Midbrain (tissue), 1 donor: ENCODE results near the gene EPHA3.

Source experiments
- DNase-seq: peaks from one replicate; lab custom pipeline; 2025; lab: John Stamatoyannopoulos, UW

The EPHA3 gene

DNA sequence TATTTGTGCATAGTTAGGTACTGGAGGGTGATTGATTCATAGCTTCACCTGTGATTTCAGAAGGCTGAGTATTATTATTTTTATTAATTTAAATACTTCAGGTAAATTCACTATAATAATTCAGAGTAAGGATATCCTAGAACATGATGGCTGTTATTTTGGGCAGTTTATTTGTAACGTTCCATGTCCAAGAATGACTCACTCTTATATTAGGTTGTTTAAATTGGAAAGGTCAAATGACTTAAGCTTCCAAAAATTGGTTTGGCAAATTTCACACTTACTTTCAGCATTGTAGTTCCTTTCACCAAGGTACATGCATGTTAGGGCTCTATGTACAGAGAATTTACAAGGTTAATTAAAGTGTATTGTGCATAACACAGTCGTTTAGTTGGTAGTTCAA is 120.2 kb downstream of the EPHA3 start:
- no peak for DNase-seq

DNA sequence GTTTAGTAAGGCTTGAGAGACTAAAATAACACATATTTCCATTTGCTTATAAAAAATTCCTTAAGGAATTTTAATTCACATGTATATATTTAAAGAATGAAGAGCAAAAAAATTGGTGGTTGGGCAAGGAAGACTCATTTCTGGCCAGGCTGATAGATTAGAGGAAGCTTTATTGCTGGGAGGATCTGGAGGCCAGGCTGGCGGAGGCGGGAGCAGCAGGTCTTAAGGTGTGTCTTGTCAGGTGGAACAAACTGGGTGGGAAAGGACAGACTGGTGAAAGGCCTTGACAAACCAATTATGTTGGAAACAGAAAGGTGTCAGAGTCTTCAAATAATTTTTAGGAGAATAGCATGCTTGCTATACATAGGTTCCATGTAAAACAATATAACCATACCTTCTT is 124.7 kb downstream of the EPHA3 start:
- DNase-seq = no peak

- DNase-seq = no peak
These were observed 127.2 kb downstream of the EPHA3 start for GRCh38 chr3:89234620-89235019.

- no peak for DNase-seq
These were observed 131.4 kb downstream of the EPHA3 start for GRCh38 chr3:89238846-89239245.

DNA sequence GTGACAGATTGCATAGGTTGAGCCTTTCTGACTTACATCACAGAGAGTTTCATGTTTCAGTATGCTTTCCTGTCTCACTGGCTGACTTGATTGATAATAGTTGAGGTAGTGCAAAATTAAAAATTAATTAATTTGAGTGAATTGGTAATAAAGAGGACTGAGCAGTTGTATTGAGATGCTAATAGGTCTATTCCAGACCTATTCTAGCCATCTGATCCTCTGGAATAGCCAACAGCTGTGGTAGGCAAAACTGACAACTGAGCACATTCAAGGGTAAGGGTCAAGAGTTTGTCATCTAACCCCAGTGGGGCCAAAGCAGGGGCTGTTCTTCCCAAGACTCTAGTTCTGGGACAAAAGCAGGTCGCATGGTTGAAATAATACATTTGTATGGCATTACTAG is 132.4 kb downstream of the EPHA3 start:
- DNase-seq = no peak

- no peak for DNase-seq
These were observed 138.2 kb downstream of the EPHA3 start for GRCh38 chr3:89245612-89246011.

DNA sequence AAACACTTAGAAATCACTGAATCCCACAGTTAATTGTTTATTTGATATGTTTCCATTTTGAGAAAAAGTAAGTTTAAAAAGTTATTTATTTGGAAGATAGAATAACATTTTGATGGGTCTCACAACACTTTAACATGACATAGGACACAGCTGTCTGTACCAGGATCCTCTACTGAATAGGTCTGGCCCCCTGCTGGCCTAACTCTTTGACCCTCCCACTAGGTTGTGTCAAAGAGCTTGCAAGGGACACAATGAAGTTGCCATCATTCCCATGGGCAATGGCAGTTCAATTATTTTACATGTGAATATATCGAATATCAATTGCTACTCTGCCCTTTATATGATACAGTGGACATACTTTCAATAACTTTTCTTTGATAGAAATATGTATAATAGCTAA is 138.9 kb downstream of the EPHA3 start:
- no peak for DNase-seq

GRCh38 chr3:89250742-89251141 is 143.3 kb downstream of the EPHA3 start:
- DNase-seq = no peak

GRCh38 chr3:89252016-89252415 is 144.6 kb downstream of the EPHA3 start:
- DNase-seq = no peak

- DNase-seq = no peak
These were observed 145.4 kb downstream of the EPHA3 start for GRCh38 chr3:89252860-89253259.

DNA sequence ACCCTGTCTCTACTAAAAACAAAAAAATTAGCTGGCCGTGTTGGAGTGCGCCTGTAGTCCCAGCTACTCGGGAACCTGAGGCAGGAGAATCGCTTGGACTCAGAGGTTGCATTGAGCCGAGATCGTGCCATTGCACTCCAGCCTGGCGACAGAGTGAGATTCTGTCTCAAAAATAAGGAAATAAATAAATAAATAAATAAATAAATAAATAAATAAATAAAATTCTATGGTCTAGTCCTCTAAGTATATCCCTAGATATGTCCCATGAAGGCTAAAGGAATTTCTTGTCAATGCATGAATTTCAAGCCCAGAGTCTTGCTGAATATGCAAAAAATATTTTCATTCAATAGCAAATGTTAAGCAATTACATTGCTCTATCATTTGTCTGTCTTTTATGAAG is 149.0 kb downstream of the EPHA3 start:
- no peak for DNase-seq

GRCh38 chr3:89256882-89257281 is 149.5 kb downstream of the EPHA3 start:
- no peak for DNase-seq

DNA sequence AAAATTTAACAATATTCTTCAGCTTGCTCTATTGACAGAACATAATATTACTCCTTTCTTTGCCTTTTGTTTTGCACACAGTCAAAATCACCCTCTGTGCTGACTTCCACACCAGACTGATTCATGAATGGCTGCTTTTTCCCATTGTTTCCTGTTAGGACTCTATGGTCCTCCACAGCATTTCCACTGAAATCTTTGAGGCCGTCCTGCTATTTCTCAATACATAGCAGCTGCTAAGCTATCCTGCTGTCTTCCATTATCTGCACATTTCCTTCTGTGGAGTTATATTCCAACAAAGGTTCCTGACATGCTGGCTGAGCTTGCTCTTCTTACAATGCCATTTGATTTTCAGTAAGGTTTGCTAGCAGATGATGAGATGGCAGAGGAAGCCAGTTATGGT is 153.3 kb downstream of the EPHA3 start:
- no peak for DNase-seq

GRCh38 chr3:89261673-89262072 is 154.3 kb downstream of the EPHA3 start:
- no peak for DNase-seq

GRCh38 chr3:89262309-89262929 is 155.0 kb downstream of the EPHA3 start:
- no peak for DNase-seq

DNA sequence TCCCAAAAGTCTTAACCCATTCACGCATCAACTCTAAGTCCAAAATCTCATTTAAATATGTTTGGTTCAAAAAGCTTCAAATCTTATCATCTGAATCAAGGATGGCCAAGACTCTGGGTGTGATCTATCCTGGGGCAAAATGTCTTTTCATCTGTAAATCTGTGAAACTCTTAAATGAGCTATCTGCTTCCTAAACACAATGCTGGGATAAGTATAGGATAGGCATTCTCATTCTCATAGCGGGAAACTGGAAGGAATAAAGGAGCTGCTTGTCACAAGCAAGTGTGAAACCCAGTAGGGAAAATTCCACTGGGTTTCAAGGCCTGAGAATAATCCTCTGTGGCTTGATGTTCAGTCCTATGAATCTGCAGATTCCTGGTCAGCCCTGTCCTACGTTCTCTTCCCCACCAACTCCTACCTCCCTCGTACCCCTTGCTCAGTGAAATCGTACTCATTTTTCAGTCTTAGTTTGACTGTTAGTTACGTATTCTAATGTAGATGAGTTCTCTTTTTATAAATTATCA is 156.7 kb downstream of the EPHA3 start:
- no peak for DNase-seq

DNA sequence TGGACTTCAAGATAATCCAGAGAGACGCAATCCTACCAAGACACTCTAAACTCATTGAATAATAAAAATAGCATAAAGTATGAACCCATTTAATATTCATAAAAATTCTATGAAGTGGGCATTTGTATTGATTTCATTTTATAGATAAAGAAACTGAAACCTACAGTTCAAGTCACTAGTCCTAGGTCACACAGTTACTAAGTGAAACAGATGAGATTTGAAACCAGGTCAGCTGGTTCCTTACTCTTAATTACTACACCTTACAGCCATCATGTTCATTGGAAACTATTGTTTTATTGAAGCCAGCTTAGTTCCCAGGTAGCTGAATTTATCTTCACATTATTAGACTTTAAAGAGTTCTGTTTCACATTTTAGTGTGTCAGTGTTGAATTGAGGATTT is 158.7 kb downstream of the EPHA3 start:
- no peak for DNase-seq

DNA sequence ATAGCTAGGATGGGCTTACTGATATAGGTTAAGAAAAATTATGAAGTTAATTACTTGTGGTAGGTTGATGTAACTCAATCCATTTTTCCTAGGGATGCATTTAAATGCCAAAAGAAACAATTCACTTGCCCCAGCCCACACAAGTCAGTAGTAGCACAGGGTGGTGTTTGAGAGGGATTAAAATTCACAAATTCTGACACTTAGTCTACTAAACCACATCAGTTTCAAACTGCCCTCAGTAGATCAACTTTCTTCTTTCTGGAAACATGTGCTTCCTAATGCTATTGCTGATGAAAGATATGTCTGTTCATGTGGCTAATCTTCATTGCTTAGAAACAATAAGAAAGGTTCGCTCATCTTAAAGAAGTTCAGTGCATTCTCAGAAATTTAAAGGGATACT is 160.6 kb downstream of the EPHA3 start:
- no peak for DNase-seq

DNA sequence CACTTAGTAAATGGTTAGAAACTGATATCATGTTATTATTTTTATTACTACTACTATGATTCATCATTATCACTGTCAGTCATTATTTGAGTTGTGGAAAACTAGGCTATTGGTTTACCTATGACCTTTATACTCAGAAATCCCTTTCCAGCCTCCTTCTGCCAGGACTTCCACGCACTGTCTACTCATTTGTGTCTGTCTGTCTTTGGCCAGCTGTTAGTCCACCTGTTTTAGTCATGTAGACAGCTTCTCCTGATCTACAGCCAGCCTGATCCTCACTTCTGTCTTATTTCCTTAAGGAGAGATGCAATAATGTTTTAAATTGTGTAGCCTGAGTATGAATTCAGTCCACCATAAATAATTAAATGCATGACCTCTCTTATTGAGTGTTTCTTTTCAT is 162.8 kb downstream of the EPHA3 start:
- DNase-seq = no peak

GRCh38 chr3:89275001-89275400 is 167.6 kb downstream of the EPHA3 start:
- DNase-seq = no peak

GRCh38 chr3:89276116-89276515 is 168.7 kb downstream of the EPHA3 start:
- no peak for DNase-seq

DNA sequence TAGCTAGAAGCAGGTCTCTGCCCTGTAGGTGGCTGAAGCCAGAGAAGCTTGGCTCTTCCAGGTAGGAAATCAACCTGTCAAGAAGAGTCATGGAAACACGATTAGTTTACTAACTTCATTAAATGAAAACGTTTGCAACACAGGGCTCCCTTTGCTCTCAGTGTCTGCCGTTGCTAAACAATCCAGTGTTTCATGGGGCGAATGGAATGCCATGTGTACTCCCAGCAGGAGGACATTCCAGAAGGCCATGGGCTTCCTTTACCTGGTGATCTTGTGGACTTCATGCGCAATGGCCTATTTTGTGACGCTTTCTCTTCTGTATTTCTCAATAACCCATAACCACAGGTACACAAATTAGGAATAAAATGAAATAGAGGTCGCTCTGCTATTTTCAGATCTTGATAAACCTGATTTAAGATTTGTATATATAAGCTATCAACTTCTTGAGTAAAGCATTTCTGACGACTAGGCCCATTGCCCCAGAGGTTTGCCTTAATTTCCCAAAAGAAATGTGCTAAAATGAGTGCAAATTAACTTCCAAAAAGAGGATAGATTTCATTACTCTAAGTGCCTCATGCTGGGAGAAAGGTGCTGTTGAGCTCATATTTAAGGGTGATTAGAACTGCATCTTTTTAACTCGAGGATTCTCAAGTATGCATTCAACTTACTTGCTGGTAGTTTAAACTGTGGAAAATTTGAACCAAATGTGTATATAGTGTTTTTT is 171.0 kb downstream of the EPHA3 start:
- DNase-seq = no peak

GRCh38 chr3:89280301-89280700 is 172.9 kb downstream of the EPHA3 start:
- DNase-seq = no peak
